ENCODE measurements around the gene GDE1. TPM values are rescaled to one million over a fixed set of nuclear protein-coding genes. Genes with fewer than 3 reads are reported as not detected.

GDE1 gene
- total and polyA plus RNA-seq, 9 of the 15 experiments (the other 6 are each of a cell fraction or from before 2014, with no cell fraction given): 18.8 to 40.5 (median 22.3) TPM

DNA sequence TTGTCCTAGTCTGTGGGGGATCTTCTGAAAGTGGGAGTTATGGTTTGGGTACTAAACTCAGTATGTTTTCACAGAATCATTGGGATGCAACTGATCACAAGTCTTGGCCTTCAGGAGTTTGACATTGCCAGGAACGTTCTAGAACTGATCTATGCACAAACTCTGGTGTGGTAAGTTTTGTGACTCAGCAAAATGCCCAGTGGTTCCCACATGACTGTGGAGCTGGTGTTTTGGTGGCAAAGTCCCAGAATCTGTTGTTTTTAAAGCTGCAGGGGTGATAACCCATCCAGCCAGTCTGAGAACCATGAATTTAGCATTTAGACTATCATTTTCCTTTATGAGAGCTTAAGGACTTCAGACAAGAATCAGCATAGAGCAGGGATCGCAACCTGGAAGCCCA lies 40.6 kb downstream of the GDE1 start:
- 45% methylated on average over 2 of the region's 2 CpGs for WGBS (ENCODE audit: insufficient coverage, low coverage, missing lambda C conversion rate)
- TF ChIP-seq ZNF778 (CRISPR knock-in tag; IDR thresholded peaks at IDR 0.05) (no peak), CEBPG (CRISPR knock-in tag; IDR thresholded peaks at IDR 0.05) (no peak), CEBPG (tag; conservative IDR thresholded peaks at IDR 0.05 in 1 of 2, IDR thresholded peaks at IDR 0.05 in 1 of 2) (no peak), ILF3 (IDR thresholded peaks at IDR 0.05; ENCODE audit: borderline replicate concordance) (no peak), MAFG (tag; conservative IDR thresholded peaks at IDR 0.05) (peak; percentile 89), SMAD1 (IDR thresholded peaks at IDR 0.05; ENCODE audit: low read depth, low read length, partially characterized antibody) (no peak), CAMTA2 (CRISPR knock-in tag; conservative IDR thresholded peaks at IDR 0.05) (no peak), NFE2L1 (tag; IDR thresholded peaks at IDR 0.05; ENCODE audit: borderline replicate concordance, low read depth) (peak; percentile 61; the same call in 1 of the 2 replicates), MAFF (IDR thresholded peaks at IDR 0.05; ENCODE audit: low read length) (peak; percentile 78), NFATC3 (IDR thresholded peaks at IDR 0.05) (no peak)
- TF ChIP-seq, protein P1, sequence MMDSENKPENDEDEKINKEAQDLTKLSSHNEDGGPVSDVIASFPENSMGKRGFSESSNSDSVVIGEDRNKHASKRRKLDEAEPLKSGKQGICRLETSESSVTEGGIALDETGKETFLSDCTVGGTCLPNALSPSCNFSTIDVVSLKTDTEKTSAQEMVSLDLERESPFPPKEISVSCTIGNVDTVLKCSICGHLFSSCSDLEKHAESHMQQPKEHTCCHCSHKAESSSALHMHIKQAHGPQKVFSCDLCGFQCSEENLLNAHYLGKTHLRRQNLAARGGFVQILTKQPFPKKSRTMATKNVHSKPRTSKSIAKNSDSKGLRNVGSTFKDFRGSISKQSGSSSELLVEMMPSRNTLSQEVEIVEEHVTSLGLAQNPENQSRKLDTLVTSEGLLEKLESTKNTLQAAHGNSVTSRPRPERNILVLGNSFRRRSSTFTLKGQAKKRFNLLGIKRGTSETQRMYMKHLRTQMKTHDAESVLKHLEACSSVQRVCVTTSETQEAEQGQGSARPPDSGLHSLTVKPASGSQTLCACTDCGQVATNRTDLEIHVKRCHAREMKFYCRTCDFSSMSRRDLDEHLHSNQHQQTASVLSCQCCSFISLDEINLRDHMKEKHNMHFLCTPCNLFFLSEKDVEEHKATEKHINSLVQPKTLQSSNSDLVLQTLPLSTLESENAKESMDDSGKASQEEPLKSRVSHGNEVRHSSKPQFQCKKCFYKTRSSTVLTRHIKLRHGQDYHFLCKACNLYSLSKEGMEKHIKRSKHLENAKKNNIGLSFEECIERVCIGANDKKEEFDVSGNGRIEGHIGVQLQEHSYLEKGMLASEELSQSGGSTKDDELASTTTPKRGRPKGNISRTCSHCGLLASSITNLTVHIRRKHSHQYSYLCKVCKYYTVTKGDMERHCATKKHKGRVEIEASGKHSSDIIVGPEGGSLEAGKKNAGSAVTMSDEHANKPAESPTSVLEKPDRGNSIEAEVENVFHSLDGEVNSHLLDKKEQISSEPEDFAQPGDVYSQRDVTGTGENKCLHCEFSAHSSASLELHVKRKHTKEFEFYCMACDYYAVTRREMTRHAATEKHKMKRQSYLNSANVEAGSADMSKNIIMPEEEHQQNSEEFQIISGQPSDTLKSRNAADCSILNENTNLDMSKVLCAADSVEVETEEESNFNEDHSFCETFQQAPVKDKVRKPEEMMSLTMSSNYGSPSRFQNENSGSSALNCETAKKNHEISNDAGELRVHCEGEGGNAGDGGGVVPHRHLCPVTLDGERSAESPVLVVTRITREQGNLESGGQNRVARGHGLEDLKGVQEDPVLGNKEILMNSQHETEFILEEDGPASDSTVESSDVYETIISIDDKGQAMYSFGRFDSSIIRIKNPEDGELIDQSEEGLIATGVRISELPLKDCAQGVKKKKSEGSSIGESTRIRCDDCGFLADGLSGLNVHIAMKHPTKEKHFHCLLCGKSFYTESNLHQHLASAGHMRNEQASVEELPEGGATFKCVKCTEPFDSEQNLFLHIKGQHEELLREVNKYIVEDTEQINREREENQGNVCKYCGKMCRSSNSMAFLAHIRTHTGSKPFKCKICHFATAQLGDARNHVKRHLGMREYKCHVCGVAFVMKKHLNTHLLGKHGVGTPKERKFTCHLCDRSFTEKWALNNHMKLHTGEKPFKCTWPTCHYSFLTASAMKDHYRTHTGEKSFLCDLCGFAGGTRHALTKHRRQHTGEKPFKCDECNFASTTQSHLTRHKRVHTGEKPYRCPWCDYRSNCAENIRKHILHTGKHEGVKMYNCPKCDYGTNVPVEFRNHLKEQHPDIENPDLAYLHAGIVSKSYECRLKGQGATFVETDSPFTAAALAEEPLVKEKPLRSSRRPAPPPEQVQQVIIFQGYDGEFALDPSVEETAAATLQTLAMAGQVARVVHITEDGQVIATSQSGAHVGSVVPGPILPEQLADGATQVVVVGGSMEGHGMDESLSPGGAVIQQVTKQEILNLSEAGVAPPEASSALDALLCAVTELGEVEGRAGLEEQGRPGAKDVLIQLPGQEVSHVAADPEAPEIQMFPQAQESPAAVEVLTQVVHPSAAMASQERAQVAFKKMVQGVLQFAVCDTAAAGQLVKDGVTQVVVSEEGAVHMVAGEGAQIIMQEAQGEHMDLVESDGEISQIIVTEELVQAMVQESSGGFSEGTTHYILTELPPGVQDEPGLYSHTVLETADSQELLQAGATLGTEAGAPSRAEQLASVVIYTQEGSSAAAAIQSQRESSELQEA (IDR thresholded peaks at IDR 0.05; ENCODE audit: low read depth): no peak
- TF ChIP-seq, protein P2, sequence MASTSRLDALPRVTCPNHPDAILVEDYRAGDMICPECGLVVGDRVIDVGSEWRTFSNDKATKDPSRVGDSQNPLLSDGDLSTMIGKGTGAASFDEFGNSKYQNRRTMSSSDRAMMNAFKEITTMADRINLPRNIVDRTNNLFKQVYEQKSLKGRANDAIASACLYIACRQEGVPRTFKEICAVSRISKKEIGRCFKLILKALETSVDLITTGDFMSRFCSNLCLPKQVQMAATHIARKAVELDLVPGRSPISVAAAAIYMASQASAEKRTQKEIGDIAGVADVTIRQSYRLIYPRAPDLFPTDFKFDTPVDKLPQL (IDR thresholded peaks at IDR 0.05; ENCODE audit: extremely low read depth, insufficient read length): no peak
- TF ChIP-seq, protein P3, sequence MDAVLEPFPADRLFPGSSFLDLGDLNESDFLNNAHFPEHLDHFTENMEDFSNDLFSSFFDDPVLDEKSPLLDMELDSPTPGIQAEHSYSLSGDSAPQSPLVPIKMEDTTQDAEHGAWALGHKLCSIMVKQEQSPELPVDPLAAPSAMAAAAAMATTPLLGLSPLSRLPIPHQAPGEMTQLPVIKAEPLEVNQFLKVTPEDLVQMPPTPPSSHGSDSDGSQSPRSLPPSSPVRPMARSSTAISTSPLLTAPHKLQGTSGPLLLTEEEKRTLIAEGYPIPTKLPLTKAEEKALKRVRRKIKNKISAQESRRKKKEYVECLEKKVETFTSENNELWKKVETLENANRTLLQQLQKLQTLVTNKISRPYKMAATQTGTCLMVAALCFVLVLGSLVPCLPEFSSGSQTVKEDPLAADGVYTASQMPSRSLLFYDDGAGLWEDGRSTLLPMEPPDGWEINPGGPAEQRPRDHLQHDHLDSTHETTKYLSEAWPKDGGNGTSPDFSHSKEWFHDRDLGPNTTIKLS (IDR thresholded peaks at IDR 0.05; ENCODE audit: borderline replicate concordance, low read depth): no peak

More for the DNA sequence above, 40.6 kb downstream of the GDE1 start:
- Histone ChIP-seq H3K4me2 (ENCODE audit: insufficient read depth, low read length) (no peak overlapping the region), H3K27ac (ENCODE audit: extremely low read depth, low read depth, low read length) (no peak overlapping the region; the same call in 1 of the 3 replicates), H3K9ac (ENCODE audit: insufficient read depth in 1 of 2, low read depth in 2 of 2, low read length in 2 of 2) (no peak overlapping the region), H4K20me1 (replicated peaks; ENCODE audit: control insufficient read depth, insufficient read depth, low read length) (no peaks in the 10 kb centered on the region), H3K36me3 (ENCODE audit: control insufficient read depth, insufficient read depth, low read length) (no peaks in the 10 kb centered on the region; the same call in 2 of the 3 replicates), H3K9me3 (replicated peaks; ENCODE audit: control insufficient read depth, insufficient read depth, low read depth, low read length) (no peaks in the 10 kb centered on the region), H3K4me1 (replicated peaks in 1 of 2; ENCODE audit: control insufficient read depth in 2 of 2, insufficient read depth in 2 of 2, low read length in 2 of 2) (peaks cover 2 to 11% of the 10 kb centered on the region in 2 experiments; a peak in 3 of 5 replicates), H3K79me2 (ENCODE audit: control insufficient read depth, insufficient read depth, low read length) (no peaks in the 10 kb centered on the region; the same call in 2 of the 3 replicates), H2AFZ (ENCODE audit: low read depth, low read length) (peak overlapping the region; percentile 60), H3K27me3 (ENCODE audit: control insufficient read depth in 2 of 2, insufficient read depth in 2 of 2, low read length in 2 of 2) (no peaks in the 10 kb centered on the region; a peak in 1 of 5 replicates), H3K4me3 (no peak overlapping the region), H3K9me1 (ENCODE audit: control insufficient read depth, insufficient read depth, low read length) (no peaks in the 10 kb centered on the region)
- ATAC-seq: peak; percentile 55; the same call in 2 of the 3 replicates
- ChIA-PET POLR2A (interaction anchor here (0.7 kb wide), 1 partner anchor 27 kb away, joined by 3 read pairs; no protein-coding TSS in a partner anchor), CTCF (ENCODE audit: low intra/inter-chr PET ratio) (no interaction called here)
- no TSS peak for BruUV-seq (replicated peaks)
- intact Hi-C loops (cut with micrococcal nuclease) (loop anchor here (10.0 kb wide), 1 partner anchor 86 kb away; no protein-coding TSS in a partner anchor), in situ Hi-C loops (cut with MboI) (no loop called here)
- DNase-seq (ENCODE audit: extremely low read depth in 1 of 4, low spot score in 3 of 4): peak in 2 of 4 experiments; percentile 29 to 33
- FAIRE-seq: peak; percentile 73
